ENCODE data around the gene CAPN2.

CAPN2 gene

GRCh38 chr1:223712194-223712849, at the start of gene CAPN2 (continued):
- TF ChIP-seq, protein P1, sequence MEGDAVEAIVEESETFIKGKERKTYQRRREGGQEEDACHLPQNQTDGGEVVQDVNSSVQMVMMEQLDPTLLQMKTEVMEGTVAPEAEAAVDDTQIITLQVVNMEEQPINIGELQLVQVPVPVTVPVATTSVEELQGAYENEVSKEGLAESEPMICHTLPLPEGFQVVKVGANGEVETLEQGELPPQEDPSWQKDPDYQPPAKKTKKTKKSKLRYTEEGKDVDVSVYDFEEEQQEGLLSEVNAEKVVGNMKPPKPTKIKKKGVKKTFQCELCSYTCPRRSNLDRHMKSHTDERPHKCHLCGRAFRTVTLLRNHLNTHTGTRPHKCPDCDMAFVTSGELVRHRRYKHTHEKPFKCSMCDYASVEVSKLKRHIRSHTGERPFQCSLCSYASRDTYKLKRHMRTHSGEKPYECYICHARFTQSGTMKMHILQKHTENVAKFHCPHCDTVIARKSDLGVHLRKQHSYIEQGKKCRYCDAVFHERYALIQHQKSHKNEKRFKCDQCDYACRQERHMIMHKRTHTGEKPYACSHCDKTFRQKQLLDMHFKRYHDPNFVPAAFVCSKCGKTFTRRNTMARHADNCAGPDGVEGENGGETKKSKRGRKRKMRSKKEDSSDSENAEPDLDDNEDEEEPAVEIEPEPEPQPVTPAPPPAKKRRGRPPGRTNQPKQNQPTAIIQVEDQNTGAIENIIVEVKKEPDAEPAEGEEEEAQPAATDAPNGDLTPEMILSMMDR (tag by site-specific recombination; IDR thresholded peaks at IDR 0.05): peak; percentile 41; the same call in 1 of the 2 replicates
- TF ChIP-seq ZNF302 (tag by site-specific recombination; IDR thresholded peaks at IDR 0.05; ENCODE audit: low read depth) (no peak), AEBP2 (tag by site-specific recombination; IDR thresholded peaks at IDR 0.05; ENCODE audit: borderline replicate concordance) (no peak), BCL11B (tag by site-specific recombination; IDR thresholded peaks at IDR 0.05; ENCODE audit: low read depth) (no peak), ZNF19 (tag by site-specific recombination; IDR thresholded peaks at IDR 0.05; ENCODE audit: low read depth) (no peak), KLF9 (tag by site-specific recombination; IDR thresholded peaks at IDR 0.05; ENCODE audit: low read depth) (no peak; the same call in 1 of the 2 replicates), MYNN (tag by site-specific recombination; IDR thresholded peaks at IDR 0.05; ENCODE audit: borderline replicate concordance) (no peak), ZNF621 (tag by site-specific recombination; IDR thresholded peaks at IDR 0.05) (no peak), ZNF138 (tag by site-specific recombination; IDR thresholded peaks at IDR 0.05; ENCODE audit: borderline replicate concordance) (no peak), ZNF624 (tag by site-specific recombination; IDR thresholded peaks at IDR 0.05) (no peak), ZIC2 (tag by site-specific recombination; IDR thresholded peaks at IDR 0.05) (peak; percentile 68), ZNF555 (tag by site-specific recombination; conservative IDR thresholded peaks at IDR 0.05) (no peak), ZNF629 (tag by site-specific recombination; IDR thresholded peaks at IDR 0.05) (no peak; the same call in 1 of the 2 replicates), ZNF776 (tag by site-specific recombination; IDR thresholded peaks at IDR 0.05; ENCODE audit: borderline replicate concordance) (no peak), ZNF202 (tag by site-specific recombination; IDR thresholded peaks at IDR 0.05; ENCODE audit: borderline replicate concordance) (no peak), ZNF37A (tag by site-specific recombination; IDR thresholded peaks at IDR 0.05) (no peak; the same call in 1 of the 2 replicates), ZNF146 (tag by site-specific recombination; IDR thresholded peaks at IDR 0.05) (no peak), ZNF677 (tag by site-specific recombination; IDR thresholded peaks at IDR 0.05) (peak; percentile 65), ZNF155 (tag by site-specific recombination; IDR thresholded peaks at IDR 0.05) (no peak), ZFHX2 (tag by site-specific recombination; conservative IDR thresholded peaks at IDR 0.05) (no peak), HIC1 (tag by site-specific recombination; IDR thresholded peaks at IDR 0.05) (no peak), TRIM28 (IDR thresholded peaks at IDR 0.05; ENCODE audit: borderline replicate concordance, low read length) (peak; percentile 60; the same call in 1 of the 2 replicates), ZFP3 (tag by site-specific recombination; IDR thresholded peaks at IDR 0.05; ENCODE audit: low read depth) (no peak), ZNF785 (tag by site-specific recombination; IDR thresholded peaks at IDR 0.05) (0 out of 2 replicates have a peak, but pooled peaks have one; percentile 51), ZFP41 (tag by site-specific recombination; IDR thresholded peaks at IDR 0.05; ENCODE audit: borderline replicate concordance) (no peak), GFI1B (tag by site-specific recombination; IDR thresholded peaks at IDR 0.05) (no peak), OSR2 (tag by site-specific recombination; IDR thresholded peaks at IDR 0.05) (no peak), ZNF433 (tag by site-specific recombination; IDR thresholded peaks at IDR 0.05; ENCODE audit: low read depth) (no peak)
- TF ChIP-seq, protein P2, sequence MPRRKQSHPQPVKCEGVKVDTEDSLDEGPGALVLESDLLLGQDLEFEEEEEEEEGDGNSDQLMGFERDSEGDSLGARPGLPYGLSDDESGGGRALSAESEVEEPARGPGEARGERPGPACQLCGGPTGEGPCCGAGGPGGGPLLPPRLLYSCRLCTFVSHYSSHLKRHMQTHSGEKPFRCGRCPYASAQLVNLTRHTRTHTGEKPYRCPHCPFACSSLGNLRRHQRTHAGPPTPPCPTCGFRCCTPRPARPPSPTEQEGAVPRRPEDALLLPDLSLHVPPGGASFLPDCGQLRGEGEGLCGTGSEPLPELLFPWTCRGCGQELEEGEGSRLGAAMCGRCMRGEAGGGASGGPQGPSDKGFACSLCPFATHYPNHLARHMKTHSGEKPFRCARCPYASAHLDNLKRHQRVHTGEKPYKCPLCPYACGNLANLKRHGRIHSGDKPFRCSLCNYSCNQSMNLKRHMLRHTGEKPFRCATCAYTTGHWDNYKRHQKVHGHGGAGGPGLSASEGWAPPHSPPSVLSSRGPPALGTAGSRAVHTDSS (tag by site-specific recombination; IDR thresholded peaks at IDR 0.05): 0 out of 2 replicates have a peak, but pooled peaks have one; percentile 4
- TF ChIP-seq, protein P3, sequence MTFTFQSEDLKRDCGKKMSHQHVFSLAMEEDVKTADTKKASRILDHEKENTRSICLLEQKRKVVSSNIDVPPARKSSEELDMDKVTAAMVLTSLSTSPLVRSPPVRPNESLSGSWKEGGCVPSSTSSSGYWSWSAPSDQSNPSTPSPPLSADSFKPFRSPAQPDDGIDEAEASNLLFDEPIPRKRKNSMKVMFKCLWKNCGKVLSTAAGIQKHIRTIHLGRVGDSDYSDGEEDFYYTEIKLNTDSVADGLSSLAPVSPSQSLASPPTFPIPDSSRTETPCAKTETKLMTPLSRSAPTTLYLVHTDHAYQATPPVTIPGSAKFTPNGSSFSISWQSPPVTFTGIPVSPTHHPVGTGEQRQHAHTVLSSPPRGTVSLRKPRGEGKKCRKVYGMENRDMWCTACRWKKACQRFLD (tag by site-specific recombination; IDR thresholded peaks at IDR 0.05): no peak
- TF ChIP-seq, protein P4, sequence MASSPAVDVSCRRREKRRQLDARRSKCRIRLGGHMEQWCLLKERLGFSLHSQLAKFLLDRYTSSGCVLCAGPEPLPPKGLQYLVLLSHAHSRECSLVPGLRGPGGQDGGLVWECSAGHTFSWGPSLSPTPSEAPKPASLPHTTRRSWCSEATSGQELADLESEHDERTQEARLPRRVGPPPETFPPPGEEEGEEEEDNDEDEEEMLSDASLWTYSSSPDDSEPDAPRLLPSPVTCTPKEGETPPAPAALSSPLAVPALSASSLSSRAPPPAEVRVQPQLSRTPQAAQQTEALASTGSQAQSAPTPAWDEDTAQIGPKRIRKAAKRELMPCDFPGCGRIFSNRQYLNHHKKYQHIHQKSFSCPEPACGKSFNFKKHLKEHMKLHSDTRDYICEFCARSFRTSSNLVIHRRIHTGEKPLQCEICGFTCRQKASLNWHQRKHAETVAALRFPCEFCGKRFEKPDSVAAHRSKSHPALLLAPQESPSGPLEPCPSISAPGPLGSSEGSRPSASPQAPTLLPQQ (tag by site-specific recombination; IDR thresholded peaks at IDR 0.05): peak; percentile 74; the same call in 1 of the 2 replicates

Data from HEK293 (cell line).